AG04449 (cell line): Measurements from ENCODE around the gene CLMN.

Experiments
- CTCF ChIA-PET: fragments of 350-600 bp; formaldehyde crosslinking; extraction: SDS; loops from one replicate; lab custom pipeline; 2021; ENCODE audit warnings: antibody characterized with exemption; lab: Yijun Ruan, JAX
- POLR2A ChIA-PET: fragments of 400-600, 350-600 bp; formaldehyde crosslinking; extraction: SDS; loops from one replicate; lab custom pipeline; 2020; ENCODE audit warnings: antibody characterized with exemption, inconsistent platforms; lab: Yijun Ruan, JAX
- DNase-seq: peaks from one replicate; pipeline ENCODE4 v3.0.0-alpha.2; 2010; ENCODE audit warnings: low read depth, low spot score
- H3K4me3 ChIP-seq: 2 replicates; pipeline ENCODE4 v1.5.1; 2011; ENCODE audit warnings: low read depth, mild to moderate bottlenecking, control low read depth, low read length
- CTCF ChIP-seq: IDR thresholded peaks from one replicate; pipeline ENCODE4 v1.5.1; 2011; ENCODE audit warnings: mild to moderate bottlenecking, moderate library complexity, low read length, control low read depth, inconsistent platforms; ENCODE audit not compliant: insufficient read depth; ENCODE audit errors: missing control alignments

Gene CLMN

GRCh38 chr14:95316821-95317220, 2.9 kb downstream of the CLMN start:
- POLR2A ChIA-PET, result no interaction called here
- CTCF ChIA-PET, result interaction anchor here (1.2 kb wide), 1 partner anchor 115 kb away, joined by 3 read pairs; no protein-coding TSS in a partner anchor
- no peak for DNase-seq
- no peak for TF ChIP-seq CTCF
- H3K4me3 ChIP-seq, result no peak overlapping the region

GRCh38 chr14:95315579-95315978, 4.1 kb downstream of the CLMN start:
- no peak for TF ChIP-seq CTCF
- no peak overlapping the region for H3K4me3 ChIP-seq
- CTCF ChIA-PET, result no interaction called here
- POLR2A ChIA-PET, result no interaction called here
- no peak for DNase-seq

- no peak for TF ChIP-seq CTCF
- ChIA-PET POLR2A (no interaction called here), CTCF (no interaction called here)
- H3K4me3 ChIP-seq, result no peak overlapping the region
- no peak for DNase-seq
Observed at GRCh38 chr14:95315156-95315555, 4.6 kb downstream of the CLMN start.

- DNase-seq, result no peak
- ChIA-PET CTCF (no interaction called here), POLR2A (no interaction called here)
- H3K4me3 ChIP-seq, result no peak overlapping the region
- TF ChIP-seq CTCF, result no peak
Observed at GRCh38 chr14:95314609-95315008, 5.1 kb downstream of the CLMN start.

- CTCF ChIA-PET, result no interaction called here
- no peak overlapping the region for H3K4me3 ChIP-seq
- DNase-seq, result no peak
- POLR2A ChIA-PET, result no interaction called here
- TF ChIP-seq CTCF, result no peak
Observed at GRCh38 chr14:95313707-95314106, 6.0 kb downstream of the CLMN start.

GRCh38 chr14:95313190-95313589, 6.5 kb downstream of the CLMN start:
- TF ChIP-seq CTCF, result no peak
- ChIA-PET CTCF (no interaction called here), POLR2A (no interaction called here)
- H3K4me3 ChIP-seq, result no peak overlapping the region
- no peak for DNase-seq
